ENCODE measurements around the gene SHISA9. TPM values are rescaled to one million over a fixed set of nuclear protein-coding genes. Genes with fewer than 3 reads are reported as not detected.

The SHISA9 gene
- total and polyA plus RNA-seq, 2 donors: 0.05 to 0.07 TPM

DNA sequence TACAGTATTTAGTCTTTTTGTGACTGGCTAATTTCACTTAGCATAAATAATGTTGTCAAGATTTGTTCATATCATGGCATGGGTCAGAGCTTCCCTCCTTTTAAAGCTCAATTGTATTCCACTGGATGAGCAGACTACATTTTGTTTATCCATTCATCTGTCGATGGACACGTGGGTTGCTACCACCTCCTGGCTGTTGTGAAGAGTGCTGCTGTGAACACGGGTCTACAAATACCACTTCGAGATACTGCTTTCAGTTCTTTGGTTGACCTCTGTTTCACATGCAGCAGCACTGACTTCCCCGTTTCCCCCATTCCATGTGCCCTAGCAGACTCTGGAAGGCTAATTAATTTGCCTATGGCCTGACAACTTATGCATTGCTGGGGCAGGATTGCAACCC lies 285.4 kb downstream of the SHISA9 start:
- Histone ChIP-seq H3K4me1 (ENCODE audit: control insufficient read depth in 2 of 2, insufficient read depth in 2 of 2, low read length in 2 of 2) (no peaks in the 10 kb centered on the region), H3K27me3 (ENCODE audit: control insufficient read depth in 2 of 2, insufficient read depth in 1 of 2, low read length in 1 of 2) (no peaks in the 10 kb centered on the region), H3K36me3 (ENCODE audit: control insufficient read depth in 2 of 2, insufficient read depth in 2 of 2, low read length in 1 of 2) (no peaks in the 10 kb centered on the region), H3K27ac (ENCODE audit: low read depth in 1 of 2, low read length in 1 of 2) (no peak overlapping the region), H3K4me3 (ENCODE audit: low read length in 2 of 2) (no peak overlapping the region), H3K9me3 (ENCODE audit: control insufficient read depth in 2 of 2, insufficient read depth in 1 of 2, low read length in 1 of 2) (no peaks in the 10 kb centered on the region)
- DNase-seq (ENCODE audit: low read depth in 6 of 9, low spot score in 9 of 9): no peak
- 33% methylated on average over 5 of the region's 5 CpGs for WGBS

DNA sequence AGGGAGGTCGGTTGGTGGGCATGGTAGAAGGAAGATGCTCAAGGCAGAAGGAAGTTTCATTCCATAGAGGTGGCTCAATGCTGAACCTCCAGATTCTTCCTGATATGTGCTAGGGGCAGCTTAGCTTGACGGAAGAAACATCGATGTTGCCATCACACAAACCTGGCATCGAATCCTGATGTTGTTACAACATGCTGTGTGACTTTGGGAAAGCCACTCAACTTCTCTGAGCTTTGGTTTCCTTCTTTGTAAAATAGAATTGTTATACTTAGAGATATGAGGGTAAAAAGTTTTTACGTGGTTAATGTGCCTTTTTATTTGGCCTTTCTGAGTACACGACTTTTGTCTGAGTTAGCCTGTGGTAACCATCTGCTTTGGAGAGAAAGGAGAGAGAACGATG lies 287.9 kb downstream of the SHISA9 start:
- Histone ChIP-seq H3K4me1 (ENCODE audit: control insufficient read depth in 2 of 2, insufficient read depth in 2 of 2, low read length in 2 of 2) (no peaks in the 10 kb centered on the region), H3K27ac (ENCODE audit: low read depth in 1 of 2, low read length in 1 of 2) (no peak overlapping the region), H3K27me3 (ENCODE audit: control insufficient read depth in 2 of 2, insufficient read depth in 1 of 2, low read length in 1 of 2) (no peaks in the 10 kb centered on the region), H3K9me3 (ENCODE audit: control insufficient read depth in 2 of 2, insufficient read depth in 1 of 2, low read length in 1 of 2) (no peaks in the 10 kb centered on the region), H3K4me3 (ENCODE audit: low read length in 2 of 2) (no peak overlapping the region), H3K36me3 (ENCODE audit: control insufficient read depth in 2 of 2, insufficient read depth in 2 of 2, low read length in 1 of 2) (no peaks in the 10 kb centered on the region)
- DNase-seq (ENCODE audit: low read depth in 6 of 9, low spot score in 9 of 9): no peak
- WGBS: 91% methylated on average over 7 of the region's 7 CpGs

DNA sequence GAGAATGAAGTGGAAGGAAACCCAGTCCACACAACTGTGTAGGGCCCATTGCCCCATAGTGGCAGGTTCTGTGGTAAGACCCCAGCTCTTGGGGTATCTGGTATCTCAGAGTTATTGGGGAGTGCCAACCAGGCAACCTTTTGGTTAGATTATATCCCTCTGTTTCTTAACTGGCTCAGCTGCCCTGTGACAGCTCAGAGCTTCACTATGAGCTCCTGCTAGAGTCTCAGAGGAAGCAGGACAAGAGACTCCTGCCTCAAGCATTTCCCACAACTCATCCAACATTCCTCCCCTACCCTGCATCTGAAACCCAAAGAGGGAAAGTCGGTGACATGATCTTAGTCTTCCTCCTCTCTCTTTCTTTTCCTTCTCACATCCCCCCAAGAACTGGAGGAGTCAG lies 292.3 kb downstream of the SHISA9 start:
- H3K36me3 ChIP-seq (ENCODE audit: control insufficient read depth in 2 of 2, insufficient read depth in 2 of 2, low read length in 1 of 2): no peaks in the 10 kb centered on the region
- H3K27ac ChIP-seq (ENCODE audit: low read depth in 1 of 2, low read length in 1 of 2): no peak overlapping the region
- no peak overlapping the region for H3K4me3 ChIP-seq (ENCODE audit: low read length in 2 of 2)
- 90% methylated on average over 1 of the region's 1 CpG for WGBS
- H3K9me3 ChIP-seq (ENCODE audit: control insufficient read depth in 2 of 2, insufficient read depth in 1 of 2, low read length in 1 of 2): no peaks in the 10 kb centered on the region
- no peaks in the 10 kb centered on the region for H3K4me1 ChIP-seq (ENCODE audit: control insufficient read depth in 2 of 2, insufficient read depth in 2 of 2, low read length in 2 of 2)
- H3K27me3 ChIP-seq (ENCODE audit: control insufficient read depth in 2 of 2, insufficient read depth in 1 of 2, low read length in 1 of 2): no peaks in the 10 kb centered on the region
- no peak for DNase-seq (ENCODE audit: low read depth in 6 of 9, low spot score in 9 of 9)

DNA sequence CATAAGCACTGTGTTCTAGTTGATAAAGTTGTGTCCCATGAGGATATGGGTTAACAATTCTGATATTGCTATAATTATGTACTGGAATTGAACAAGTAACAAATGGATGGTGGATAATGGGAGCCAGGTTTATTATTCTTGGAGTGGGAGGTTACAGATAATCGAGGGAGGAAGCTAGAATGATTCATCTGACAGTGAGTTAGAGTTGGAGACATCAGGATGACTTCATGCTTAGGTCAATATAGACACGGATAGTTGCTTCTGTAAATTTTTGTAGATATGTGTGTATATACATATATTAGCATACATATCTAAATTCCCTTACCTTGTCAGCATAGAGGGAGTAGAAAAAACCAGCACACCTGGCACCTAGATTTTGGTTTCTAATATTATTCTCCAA lies 293.4 kb downstream of the SHISA9 start:
- Histone ChIP-seq H3K27ac (ENCODE audit: low read depth in 1 of 2, low read length in 1 of 2) (no peak overlapping the region), H3K9me3 (ENCODE audit: control insufficient read depth in 2 of 2, insufficient read depth in 1 of 2, low read length in 1 of 2) (no peaks in the 10 kb centered on the region), H3K27me3 (ENCODE audit: control insufficient read depth in 2 of 2, insufficient read depth in 1 of 2, low read length in 1 of 2) (no peaks in the 10 kb centered on the region), H3K36me3 (ENCODE audit: control insufficient read depth in 2 of 2, insufficient read depth in 2 of 2, low read length in 1 of 2) (no peaks in the 10 kb centered on the region), H3K4me3 (ENCODE audit: low read length in 2 of 2) (no peak overlapping the region), H3K4me1 (ENCODE audit: control insufficient read depth in 2 of 2, insufficient read depth in 2 of 2, low read length in 2 of 2) (no peaks in the 10 kb centered on the region)
- DNase-seq (ENCODE audit: low read depth in 6 of 9, low spot score in 9 of 9): no peak
- WGBS: 79% methylated on average over 2 of the region's 2 CpGs

DNA sequence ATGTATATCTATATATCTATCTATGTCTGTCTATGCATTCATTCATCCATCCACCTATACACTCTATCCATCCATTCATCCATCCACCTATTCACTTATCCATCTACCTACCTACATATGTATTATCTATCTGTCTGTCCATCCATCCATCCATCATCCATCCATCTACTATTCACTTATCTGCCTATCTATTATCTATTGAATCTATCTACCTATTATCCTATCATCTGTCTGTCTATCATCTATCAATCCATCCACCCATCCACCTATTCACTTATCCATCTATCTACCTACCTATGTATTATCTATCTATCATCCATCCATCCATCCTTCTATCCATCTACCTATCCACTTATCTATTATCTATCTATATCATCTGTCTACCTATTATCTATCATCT lies 302.3 kb downstream of the SHISA9 start:
- no peak overlapping the region for H3K27ac ChIP-seq (ENCODE audit: low read depth in 1 of 2, low read length in 1 of 2)
- no peaks in the 10 kb centered on the region for H3K27me3 ChIP-seq (ENCODE audit: control insufficient read depth in 2 of 2, insufficient read depth in 1 of 2, low read length in 1 of 2)
- no peaks in the 10 kb centered on the region for H3K9me3 ChIP-seq (ENCODE audit: control insufficient read depth in 2 of 2, insufficient read depth in 1 of 2, low read length in 1 of 2)
- H3K4me1 ChIP-seq (ENCODE audit: control insufficient read depth in 2 of 2, insufficient read depth in 2 of 2, low read length in 2 of 2): no peaks in the 10 kb centered on the region
- DNase-seq (ENCODE audit: low read depth in 6 of 9, low spot score in 9 of 9): no peak
- no peaks in the 10 kb centered on the region for H3K36me3 ChIP-seq (ENCODE audit: control insufficient read depth in 2 of 2, insufficient read depth in 2 of 2, low read length in 1 of 2)
- H3K4me3 ChIP-seq (ENCODE audit: low read length in 2 of 2): no peak overlapping the region

DNA sequence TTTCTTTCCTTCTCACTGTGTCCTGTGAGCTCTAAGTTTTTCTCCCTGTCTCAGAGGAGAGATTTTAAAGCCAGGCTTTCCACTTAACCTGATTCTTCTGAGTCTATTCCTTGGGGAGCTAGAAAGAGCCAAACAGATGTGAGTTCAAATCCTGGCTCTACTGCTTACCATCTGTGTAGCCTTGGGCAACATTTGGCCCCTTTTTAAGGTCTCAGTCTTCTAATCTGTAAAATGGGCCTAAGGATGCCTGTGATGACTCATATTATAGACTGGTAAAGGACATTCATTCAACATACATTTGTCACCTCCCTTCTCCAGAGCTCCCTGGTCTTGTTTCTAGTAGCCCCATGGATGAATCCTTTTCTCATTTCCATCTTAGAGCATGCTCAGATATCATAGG lies 304.0 kb downstream of the SHISA9 start:
- Histone ChIP-seq H3K9me3 (ENCODE audit: control insufficient read depth in 2 of 2, insufficient read depth in 1 of 2, low read length in 1 of 2) (no peaks in the 10 kb centered on the region), H3K4me3 (ENCODE audit: low read length in 2 of 2) (no peak overlapping the region), H3K4me1 (ENCODE audit: control insufficient read depth in 2 of 2, insufficient read depth in 2 of 2, low read length in 2 of 2) (no peaks in the 10 kb centered on the region), H3K36me3 (ENCODE audit: control insufficient read depth in 2 of 2, insufficient read depth in 2 of 2, low read length in 1 of 2) (no peaks in the 10 kb centered on the region), H3K27me3 (ENCODE audit: control insufficient read depth in 2 of 2, insufficient read depth in 1 of 2, low read length in 1 of 2) (no peaks in the 10 kb centered on the region), H3K27ac (ENCODE audit: low read depth in 1 of 2, low read length in 1 of 2) (no peak overlapping the region)
- no peak for DNase-seq (ENCODE audit: low read depth in 6 of 9, low spot score in 9 of 9)

DNA sequence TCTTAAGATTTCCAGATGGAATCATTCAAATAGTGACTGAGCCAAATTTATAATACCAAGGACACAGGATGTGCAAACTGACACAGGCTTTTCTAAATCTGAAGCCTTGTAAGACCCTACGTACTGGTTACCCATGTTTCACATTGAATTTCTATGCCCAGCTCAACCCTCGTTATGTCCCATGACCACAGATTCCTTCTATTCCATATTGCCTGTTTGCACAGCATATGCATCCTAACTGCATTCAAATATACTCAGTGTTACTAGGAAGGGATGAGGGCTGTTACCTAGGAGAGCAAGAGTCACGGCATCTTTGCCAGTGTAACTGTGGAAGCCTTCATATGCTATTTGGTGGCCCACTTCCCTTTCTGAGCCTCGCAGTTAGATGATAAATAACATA lies 305.2 kb downstream of the SHISA9 start:
- Histone ChIP-seq H3K9me3 (ENCODE audit: control insufficient read depth in 2 of 2, insufficient read depth in 1 of 2, low read length in 1 of 2) (no peaks in the 10 kb centered on the region), H3K4me3 (ENCODE audit: low read length in 2 of 2) (no peak overlapping the region), H3K27ac (ENCODE audit: low read depth in 1 of 2, low read length in 1 of 2) (no peak overlapping the region), H3K36me3 (ENCODE audit: control insufficient read depth in 2 of 2, insufficient read depth in 2 of 2, low read length in 1 of 2) (no peaks in the 10 kb centered on the region), H3K27me3 (ENCODE audit: control insufficient read depth in 2 of 2, insufficient read depth in 1 of 2, low read length in 1 of 2) (no peaks in the 10 kb centered on the region), H3K4me1 (ENCODE audit: control insufficient read depth in 2 of 2, insufficient read depth in 2 of 2, low read length in 2 of 2) (no peaks in the 10 kb centered on the region)
- no peak for DNase-seq (ENCODE audit: low read depth in 6 of 9, low spot score in 9 of 9)
- WGBS: 87% methylated on average over 4 of the region's 4 CpGs

DNA sequence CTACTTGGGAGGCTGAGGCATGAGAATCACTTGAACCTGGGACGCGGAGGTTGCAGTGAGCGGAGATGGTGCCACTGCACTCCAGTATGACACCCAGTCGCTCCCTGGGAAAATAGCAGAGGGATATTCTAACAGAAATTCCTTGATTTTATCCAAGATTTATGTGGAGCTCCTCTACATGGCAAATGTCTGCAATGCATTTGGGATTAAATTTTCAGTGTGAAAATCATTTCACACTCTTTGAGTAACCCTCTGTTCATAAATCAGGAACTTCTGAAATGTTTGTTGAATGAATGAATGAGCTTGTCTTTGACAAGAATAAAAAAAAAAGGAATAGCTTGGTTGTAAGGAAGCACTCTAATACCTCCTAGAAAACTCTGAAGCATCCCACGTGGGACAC lies 305.8 kb downstream of the SHISA9 start:
- no peak for DNase-seq (ENCODE audit: low read depth in 6 of 9, low spot score in 9 of 9)
- Histone ChIP-seq H3K36me3 (ENCODE audit: control insufficient read depth in 2 of 2, insufficient read depth in 2 of 2, low read length in 1 of 2) (no peaks in the 10 kb centered on the region), H3K27me3 (ENCODE audit: control insufficient read depth in 2 of 2, insufficient read depth in 1 of 2, low read length in 1 of 2) (no peaks in the 10 kb centered on the region), H3K4me1 (ENCODE audit: control insufficient read depth in 2 of 2, insufficient read depth in 2 of 2, low read length in 2 of 2) (no peaks in the 10 kb centered on the region), H3K9me3 (ENCODE audit: control insufficient read depth in 2 of 2, insufficient read depth in 1 of 2, low read length in 1 of 2) (no peaks in the 10 kb centered on the region), H3K4me3 (ENCODE audit: low read length in 2 of 2) (no peak overlapping the region), H3K27ac (ENCODE audit: low read depth in 1 of 2, low read length in 1 of 2) (no peak overlapping the region)
- WGBS: 92% methylated on average over 5 of the region's 5 CpGs

DNA sequence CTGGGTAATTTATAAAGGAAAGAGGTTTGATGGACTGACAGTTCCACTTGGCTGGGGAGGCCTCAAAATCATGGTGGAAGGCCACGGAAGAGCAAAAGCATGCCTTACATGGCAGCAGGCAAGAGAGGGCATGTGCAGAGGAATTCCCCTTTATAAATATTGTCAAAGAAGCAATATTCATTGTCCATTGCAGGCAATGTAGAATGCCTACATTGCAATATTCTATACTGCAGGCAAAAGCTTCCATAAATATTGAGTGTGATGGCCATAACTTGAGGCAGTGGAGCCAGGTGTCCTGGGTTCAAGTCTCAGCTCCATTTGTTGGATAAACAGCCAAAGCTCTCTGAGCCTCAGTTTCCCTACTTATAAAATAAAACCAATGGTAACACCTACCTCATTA lies 322.3 kb downstream of the SHISA9 start:
- H3K4me1 ChIP-seq (ENCODE audit: control insufficient read depth in 2 of 2, insufficient read depth in 2 of 2, low read length in 2 of 2): no peaks in the 10 kb centered on the region
- no peaks in the 10 kb centered on the region for H3K9me3 ChIP-seq (ENCODE audit: control insufficient read depth in 2 of 2, insufficient read depth in 1 of 2, low read length in 1 of 2)
- H3K27me3 ChIP-seq (ENCODE audit: control insufficient read depth in 2 of 2, insufficient read depth in 1 of 2, low read length in 1 of 2): no peaks in the 10 kb centered on the region
- H3K27ac ChIP-seq (ENCODE audit: low read depth in 1 of 2, low read length in 1 of 2): no peak overlapping the region
- DNase-seq (ENCODE audit: low read depth in 6 of 9, low spot score in 9 of 9): no peak
- no peaks in the 10 kb centered on the region for H3K36me3 ChIP-seq (ENCODE audit: control insufficient read depth in 2 of 2, insufficient read depth in 2 of 2, low read length in 1 of 2)
- H3K4me3 ChIP-seq (ENCODE audit: low read length in 2 of 2): no peak overlapping the region
- WGBS: 98% methylated on average over 1 of the region's 1 CpG

DNA sequence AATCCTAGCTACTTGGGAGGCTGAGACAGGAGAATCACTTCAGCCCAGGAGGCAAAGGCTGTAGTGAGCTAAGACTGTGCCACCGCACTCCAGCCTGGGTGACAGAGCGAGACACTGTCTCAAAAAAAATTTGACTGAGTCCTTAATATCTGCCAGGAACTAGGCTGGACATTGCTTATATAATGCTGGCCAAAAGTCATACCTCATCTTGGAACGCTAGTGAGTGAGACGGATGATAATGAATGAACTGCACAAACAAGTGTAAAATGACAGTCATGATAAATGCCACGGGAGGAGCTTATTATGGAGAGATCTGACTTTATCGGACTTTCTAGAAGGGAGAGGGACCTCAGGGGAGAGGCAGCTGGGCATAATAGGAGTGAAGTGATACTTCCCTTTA lies 327.6 kb downstream of the SHISA9 start:
- WGBS: 90% methylated on average over 6 of the region's 6 CpGs
- Histone ChIP-seq H3K27me3 (ENCODE audit: control insufficient read depth in 2 of 2, insufficient read depth in 1 of 2, low read length in 1 of 2) (no peaks in the 10 kb centered on the region), H3K4me3 (ENCODE audit: low read length in 2 of 2) (no peak overlapping the region), H3K9me3 (ENCODE audit: control insufficient read depth in 2 of 2, insufficient read depth in 1 of 2, low read length in 1 of 2) (no peaks in the 10 kb centered on the region), H3K4me1 (ENCODE audit: control insufficient read depth in 2 of 2, insufficient read depth in 2 of 2, low read length in 2 of 2) (no peaks in the 10 kb centered on the region), H3K27ac (ENCODE audit: low read depth in 1 of 2, low read length in 1 of 2) (no peak overlapping the region), H3K36me3 (ENCODE audit: control insufficient read depth in 2 of 2, insufficient read depth in 2 of 2, low read length in 1 of 2) (no peaks in the 10 kb centered on the region)
- no peak for DNase-seq (ENCODE audit: low read depth in 6 of 9, low spot score in 9 of 9)

Measured in thymus (tissue), 11 donors.